ENCODE measurements around the gene RPS23. TPM values are rescaled to one million over a fixed set of nuclear protein-coding genes. Genes with fewer than 3 reads are reported as not detected.

Gene RPS23
- total and polyA plus RNA-seq, 8 donors, result 947 to 4,706 (median 2,309) TPM

GRCh38 chr5:82285206-82285605 lies 7.1 kb upstream of the RPS23 start:
- H3K4me1 ChIP-seq, result no peaks in the 10 kb centered on the region
- no peak overlapping the region for H3K4me3 ChIP-seq
- no peaks in the 10 kb centered on the region for H3K9me3 ChIP-seq
- 95 to 97% (median 96%) methylated on average over 6 of the region's 6 CpGs for WGBS, 5 donors
- TF ChIP-seq EP300 (IDR thresholded peaks at IDR 0.05), result no peak
- no peak for TF ChIP-seq POLR2A (IDR thresholded peaks at IDR 0.05)
- no peaks in the 10 kb centered on the region for H3K27me3 ChIP-seq
- H3K36me3 ChIP-seq, result no peaks in the 10 kb centered on the region
- no peak for DNase-seq
- intact Hi-C loops (cut with DNase I; ENCODE audit: low total_unique reads), result no loop called here
- no peak overlapping the region for H3K27ac ChIP-seq

GRCh38 chr5:82283893-82284292 lies 5.7 kb upstream of the RPS23 start:
- WGBS, 5 donors, result 85 to 91% (median 88%) methylated on average over 2 of the region's 2 CpGs
- H3K9me3 ChIP-seq, result no peaks in the 10 kb centered on the region
- no peak for TF ChIP-seq EP300 (IDR thresholded peaks at IDR 0.05)
- TF ChIP-seq POLR2A (IDR thresholded peaks at IDR 0.05), result no peak
- no peak for TF ChIP-seq CTCF (IDR thresholded peaks at IDR 0.05)

GRCh38 chr5:82278711-82279370 lies 687 bp upstream of the RPS23 start:
- no peak for DNase-seq
- Histone ChIP-seq H3K4me3 (peak overlapping the region; percentile 68 to 99 (median 94)), H3K27ac (peak overlapping the region; percentile 80 to 94 (median 89)), H3K36me3 (peaks cover 23 to 30% (median 29%) of the 10 kb centered on the region in 4 donors), H3K9me3 (no peaks in the 10 kb centered on the region), H3K27me3 (no peaks in the 10 kb centered on the region), H3K4me1 (peaks cover 6 to 25% (median 22%) of the 10 kb centered on the region in 4 donors)
- whole genome bisulfite sequencing, 5 donors, result 18 to 66% (median 35%) methylated on average over 19 of the region's 19 CpGs
- intact Hi-C loops (cut with DNase I; ENCODE audit: low total_unique reads), result no loop called here
- TF ChIP-seq CTCF (IDR thresholded peaks at IDR 0.05), result no peak
- TF ChIP-seq POLR2A (IDR thresholded peaks at IDR 0.05), result peak in 1 of 4 donors; percentile 68

More at GRCh38 chr5:82283893-82284292, 5.7 kb upstream of the RPS23 start:
- no peaks in the 10 kb centered on the region for H3K36me3 ChIP-seq
- peaks cover 0 to 8% (median 5%) of the 10 kb centered on the region in 4 donors for H3K4me1 ChIP-seq
- H3K27ac ChIP-seq, result no peak overlapping the region
- H3K27me3 ChIP-seq, result no peaks in the 10 kb centered on the region
- H3K4me3 ChIP-seq, result no peak overlapping the region
- DNase-seq, result no peak
- intact Hi-C loops (cut with DNase I; ENCODE audit: low total_unique reads), result no loop called here

- intact Hi-C loops (cut with DNase I; ENCODE audit: low total_unique reads), result no loop called here
- Histone ChIP-seq H3K36me3 (peaks cover 23 to 42% (median 39%) of the 10 kb centered on the region in 4 donors), H3K27ac (peak overlapping the region; percentile 80 to 94 (median 89)), H3K4me3 (peak overlapping the region; percentile 68 to 99 (median 94)), H3K9me3 (no peaks in the 10 kb centered on the region), H3K27me3 (no peaks in the 10 kb centered on the region), H3K4me1 (peaks cover 6 to 25% (median 22%) of the 10 kb centered on the region in 4 donors)
- WGBS, 5 donors, result 1 to 4% (median 2%) methylated on average over 15 of the region's 15 CpGs
- DNase-seq, result no peak
- TF ChIP-seq EP300 (IDR thresholded peaks at IDR 0.05), result no peak
- TF ChIP-seq POLR2A (IDR thresholded peaks at IDR 0.05), result no peak
- no peak for TF ChIP-seq POLR2AphosphoS5 (IDR thresholded peaks at IDR 0.05)
- no peak for TF ChIP-seq CTCF (IDR thresholded peaks at IDR 0.05)
Observed at GRCh38 chr5:82277613-82277986, 554 bp downstream of the RPS23 start.
